Fibroblast of the aortic adventitia (primary cell): ENCODE measurements around the gene CENPP. TPM values are rescaled to one million over a fixed set of nuclear protein-coding genes. Genes with fewer than 3 reads are reported as not detected.

ENCODE experiments used
- DNase-seq: peaks from one replicate; pipeline ENCODE4 v3.0.0-alpha.2; 2010; ENCODE audit warnings: low read depth
- H3K4me3 ChIP-seq: 2 replicates; pipeline ENCODE4 v1.5.1; 2011; ENCODE audit warnings: low read depth, mild to moderate bottlenecking, control low read depth, low read length, moderate library complexity
- CTCF ChIP-seq: IDR thresholded peaks from 2 replicates; pipeline ENCODE4 v1.5.1; 2011; ENCODE audit warnings: mild to moderate bottlenecking, low read length, control low read depth, inconsistent platforms; ENCODE audit not compliant: insufficient read depth
- total RNA-seq: library from RNA; depleted of rRNA; stranded (reverse); fragments of >200 nt; gene quantifications from 2 replicates; pipeline ENCODE4 v1.2.3, GENCODE V29; 2012; ENCODE audit warnings: low replicate concordance

CENPP gene
- total RNA-seq, 1 donor = 19.3 TPM

GRCh38 chr9:92312887-92313623 lies 12.7 kb upstream of the CENPP start:
- H3K4me3 ChIP-seq = no peak overlapping the region
- peak; percentile 39 for DNase-seq
- TF ChIP-seq CTCF = no peak

GRCh38 chr9:92313624-92314012 lies 12.1 kb upstream of the CENPP start:
- H3K4me3 ChIP-seq = no peak overlapping the region
- TF ChIP-seq CTCF = no peak
- DNase-seq = no peak

- no peak for TF ChIP-seq CTCF
- H3K4me3 ChIP-seq = no peak overlapping the region
- no peak for DNase-seq
Measured at GRCh38 chr9:92315456-92315855, 10.3 kb upstream of the CENPP start.

- no peak for TF ChIP-seq CTCF
- peak overlapping the region; percentile 95 for H3K4me3 ChIP-seq
- DNase-seq = no peak
Measured at GRCh38 chr9:92324431-92324830, 1.3 kb upstream of the CENPP start.

- DNase-seq = no peak
- peak overlapping the region; percentile 95 for H3K4me3 ChIP-seq
- no peak for TF ChIP-seq CTCF
Measured at GRCh38 chr9:92324889-92325268, 874 bp upstream of the CENPP start.

- DNase-seq = peak; percentile 11
- H3K4me3 ChIP-seq = peak overlapping the region; percentile 95
- no peak for TF ChIP-seq CTCF
Measured at GRCh38 chr9:92325991-92326500, 293 bp downstream of the CENPP start.
